ENCODE measurements around the gene CAPN13. TPM values are rescaled to one million over a fixed set of nuclear protein-coding genes. Genes with fewer than 3 reads are reported as not detected.
"Not testable (repeated sequence)": the region's sequence is repeated elsewhere in the genome, so short reads cannot be mapped to it uniquely, and the experiment has no call there.

CAPN13 gene
- total RNA-seq, 4 donors from 2014 or later = not detected

DNA sequence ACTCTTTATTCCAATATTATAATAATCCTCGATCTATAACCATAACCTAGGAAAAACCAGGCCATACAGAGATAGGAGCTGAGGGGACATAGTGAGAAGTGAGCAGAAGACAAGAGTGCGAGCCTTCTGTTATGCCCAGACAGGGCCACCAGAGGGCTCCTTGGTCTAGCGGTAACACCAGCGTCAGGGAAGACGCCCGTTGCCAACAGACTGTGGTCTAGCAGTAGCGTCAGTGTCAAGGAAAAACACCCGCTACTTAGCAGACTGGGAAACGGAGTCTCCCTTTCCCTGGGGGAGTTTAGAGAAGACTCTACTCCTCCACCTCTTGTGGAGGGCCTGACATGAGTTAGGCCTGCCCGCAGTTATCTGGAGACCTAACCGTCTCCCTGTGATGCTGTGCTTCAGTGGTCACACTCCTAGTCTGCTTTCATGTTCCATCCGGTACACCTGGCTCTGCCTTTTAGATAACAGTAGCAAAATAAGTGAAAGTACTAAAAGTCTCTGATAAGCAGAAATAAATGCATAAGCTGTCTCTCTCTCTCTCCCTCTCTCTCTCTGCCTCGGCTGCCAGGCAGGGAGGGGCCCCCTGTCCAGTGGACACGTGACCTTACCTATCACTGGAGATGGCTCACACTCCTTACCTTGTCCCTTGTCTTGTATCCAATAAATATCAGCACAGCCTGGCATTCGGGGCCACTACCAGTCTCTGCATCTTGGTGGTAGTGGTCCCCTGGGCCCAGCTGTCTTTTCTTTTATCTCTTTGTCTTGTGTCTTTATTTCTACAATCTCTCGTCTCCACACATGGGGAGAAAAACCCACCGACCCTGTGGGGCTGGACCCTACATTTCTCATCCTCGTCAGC lies 109.8 kb downstream of the CAPN13 start:
- not testable (repeated sequence) for H3K27ac ChIP-seq (replicated peaks in 1 of 4); H3K36me3 ChIP-seq; H3K27me3 ChIP-seq; H3K4me3 ChIP-seq
- H3K9me3 ChIP-seq = peaks cover 0 to 12% (median 6%) of the 10 kb centered on the region in 4 donors
- TF ChIP-seq, protein P1, sequence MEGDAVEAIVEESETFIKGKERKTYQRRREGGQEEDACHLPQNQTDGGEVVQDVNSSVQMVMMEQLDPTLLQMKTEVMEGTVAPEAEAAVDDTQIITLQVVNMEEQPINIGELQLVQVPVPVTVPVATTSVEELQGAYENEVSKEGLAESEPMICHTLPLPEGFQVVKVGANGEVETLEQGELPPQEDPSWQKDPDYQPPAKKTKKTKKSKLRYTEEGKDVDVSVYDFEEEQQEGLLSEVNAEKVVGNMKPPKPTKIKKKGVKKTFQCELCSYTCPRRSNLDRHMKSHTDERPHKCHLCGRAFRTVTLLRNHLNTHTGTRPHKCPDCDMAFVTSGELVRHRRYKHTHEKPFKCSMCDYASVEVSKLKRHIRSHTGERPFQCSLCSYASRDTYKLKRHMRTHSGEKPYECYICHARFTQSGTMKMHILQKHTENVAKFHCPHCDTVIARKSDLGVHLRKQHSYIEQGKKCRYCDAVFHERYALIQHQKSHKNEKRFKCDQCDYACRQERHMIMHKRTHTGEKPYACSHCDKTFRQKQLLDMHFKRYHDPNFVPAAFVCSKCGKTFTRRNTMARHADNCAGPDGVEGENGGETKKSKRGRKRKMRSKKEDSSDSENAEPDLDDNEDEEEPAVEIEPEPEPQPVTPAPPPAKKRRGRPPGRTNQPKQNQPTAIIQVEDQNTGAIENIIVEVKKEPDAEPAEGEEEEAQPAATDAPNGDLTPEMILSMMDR (IDR thresholded peaks at IDR 0.05) = peak in 1 of 3 experiments; percentile 13
- peak; percentile 39 for DNase-seq (ENCODE audit: extremely low spot score)
- intact Hi-C loops (cut with DNase I) = loop anchor here (5.0 kb wide), 1 partner anchor 350 kb away; no protein-coding TSS in a partner anchor
- peaks cover 17 to 31% (median 28%) of the 10 kb centered on the region in 4 donors for H3K4me1 ChIP-seq
- 91% methylated on average over 18 of the region's 18 CpGs for WGBS

DNA sequence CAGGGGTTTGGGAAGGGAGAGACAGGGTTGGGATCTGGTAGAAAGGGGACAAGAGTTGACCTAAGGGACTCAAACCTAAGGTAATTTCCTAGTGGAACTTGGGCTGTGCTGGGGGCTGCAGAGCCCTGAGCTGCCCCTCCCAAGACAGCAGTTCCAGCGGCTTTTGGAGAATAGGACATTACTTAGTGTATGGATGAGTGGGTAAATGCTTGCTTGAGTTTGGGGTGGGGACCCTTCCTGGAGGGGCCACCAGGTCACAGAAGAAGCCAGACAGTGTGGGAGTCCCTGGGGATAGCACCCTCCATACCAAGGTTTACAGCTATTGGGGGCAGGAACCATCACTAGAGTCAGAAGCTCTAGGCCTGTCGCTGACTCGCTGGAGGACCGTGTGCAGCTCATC lies 111.5 kb downstream of the CAPN13 start:
- 100% methylated on average over 4 of the region's 4 CpGs for WGBS
- intact Hi-C loops (cut with DNase I) = loop anchor here (5.0 kb wide), 1 partner anchor 348 kb away; no protein-coding TSS in a partner anchor
- TF ChIP-seq POLR2A (IDR thresholded peaks at IDR 0.05; ENCODE audit: low read depth) = no peak
- TF ChIP-seq EP300 (IDR thresholded peaks at IDR 0.05) = no peak
- TF ChIP-seq, protein P1 (IDR thresholded peaks at IDR 0.05) = no peak
- no peak for TF ChIP-seq POLR2AphosphoS5 (IDR thresholded peaks at IDR 0.05)

DNA sequence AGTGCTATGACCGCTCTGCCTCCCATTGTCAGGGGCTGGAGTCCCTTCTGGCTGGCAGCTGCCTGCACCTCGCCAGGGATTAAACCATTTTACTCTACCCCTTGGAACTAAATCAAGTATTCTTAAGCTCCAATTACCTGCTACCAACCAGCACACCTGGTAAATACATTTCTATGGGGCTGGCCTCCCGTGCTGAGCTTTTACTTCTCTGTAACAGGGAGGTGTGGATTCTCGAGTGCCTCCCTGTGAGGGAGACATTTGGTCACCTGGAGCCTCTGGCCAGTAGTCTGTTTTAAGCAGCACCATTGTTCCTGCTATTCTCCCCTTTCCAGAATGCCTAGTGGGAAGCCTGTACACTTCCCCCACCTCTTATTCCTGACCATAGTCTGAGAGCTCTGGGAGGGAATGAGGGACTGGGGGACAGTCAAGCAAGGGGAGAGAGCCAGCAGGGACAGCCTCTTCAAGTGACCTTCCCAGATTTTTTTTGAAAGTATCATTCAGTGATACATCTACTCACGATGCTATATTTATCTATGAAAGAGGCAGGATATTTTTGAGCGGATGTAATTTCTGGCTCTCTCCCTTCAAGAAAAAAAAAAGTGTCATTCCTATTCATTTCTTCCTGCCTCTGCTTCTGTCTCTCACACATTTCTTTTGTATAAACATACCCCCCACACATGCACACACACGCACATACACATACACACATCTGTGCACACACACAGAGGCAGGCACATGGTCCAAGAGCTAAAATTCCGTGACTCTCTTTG lies 112.8 kb downstream of the CAPN13 start:
- 55% methylated on average over 8 of the region's 8 CpGs for WGBS
- Histone ChIP-seq H3K27me3 (no peaks in the 10 kb centered on the region), H3K27ac (replicated peaks in 1 of 4) (peak overlapping the region; percentile 55 to 82 (median 64)), H3K4me1 (peaks cover 27 to 61% (median 58%) of the 10 kb centered on the region in 4 donors), H3K4me3 (no peak overlapping the region), H3K9me3 (no peaks in the 10 kb centered on the region), H3K36me3 (no peaks in the 10 kb centered on the region)
- intact Hi-C loops (cut with DNase I) = loop anchor here (5.0 kb wide), 4 partner anchors 332 to 462 kb away; partner anchors contain the start of gene LBH
- TF ChIP-seq POLR2AphosphoS5 (IDR thresholded peaks at IDR 0.05) = peak in 1 of 2 donors; percentile 51
- TF ChIP-seq EP300 (IDR thresholded peaks at IDR 0.05) = no peak
- TF ChIP-seq, protein P1 (IDR thresholded peaks at IDR 0.05) = peak in 1 of 3 experiments; percentile 6
- peak; percentile 86 for DNase-seq (ENCODE audit: extremely low spot score)

More for the DNA sequence above, 111.5 kb downstream of the CAPN13 start:
- no peaks in the 10 kb centered on the region for H3K36me3 ChIP-seq
- no peaks in the 10 kb centered on the region for H3K27me3 ChIP-seq
- H3K27ac ChIP-seq (replicated peaks in 1 of 4) = no peak overlapping the region
- DNase-seq (ENCODE audit: extremely low spot score) = no peak
- no peak overlapping the region for H3K4me3 ChIP-seq
- peaks cover 17 to 49% (median 45%) of the 10 kb centered on the region in 4 donors for H3K4me1 ChIP-seq
- no peaks in the 10 kb centered on the region for H3K9me3 ChIP-seq

DNA sequence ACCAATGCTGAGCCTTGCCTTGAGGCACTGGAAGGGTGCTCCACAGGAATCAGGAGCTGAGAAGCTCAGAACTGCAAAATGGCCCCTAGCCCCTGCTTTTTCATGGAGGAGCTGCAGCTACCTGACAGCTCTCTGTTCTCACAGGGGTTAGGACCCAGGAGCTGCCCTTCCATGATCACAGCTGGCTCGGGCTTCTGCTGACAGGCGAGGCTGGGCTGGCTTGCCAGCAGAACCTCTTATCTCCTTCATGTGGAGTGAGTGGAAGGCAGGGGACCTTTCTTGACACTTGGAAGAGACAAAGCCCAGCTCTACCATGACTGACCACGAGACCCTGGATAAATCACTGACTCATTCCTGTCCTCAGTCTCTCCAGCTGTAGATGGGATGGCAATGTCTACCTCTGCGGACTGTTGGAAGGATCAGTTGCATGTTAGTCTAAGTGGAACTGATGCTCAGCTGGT lies 113.4 kb downstream of the CAPN13 start:
- TF ChIP-seq POLR2A (IDR thresholded peaks at IDR 0.05; ENCODE audit: low read depth) = no peak
- no peak for TF ChIP-seq EP300 (IDR thresholded peaks at IDR 0.05)
- TF ChIP-seq, protein P1 (IDR thresholded peaks at IDR 0.05) = no peak
- no peak for TF ChIP-seq POLR2AphosphoS5 (IDR thresholded peaks at IDR 0.05)

More for the DNA sequence above, 113.4 kb downstream of the CAPN13 start:
- Histone ChIP-seq H3K27me3 (no peaks in the 10 kb centered on the region), H3K9me3 (no peaks in the 10 kb centered on the region), H3K4me1 (peaks cover 33 to 68% (median 64%) of the 10 kb centered on the region in 4 donors), H3K4me3 (no peak overlapping the region), H3K27ac (replicated peaks in 1 of 4) (peak overlapping the region in 3 of 4 donors; percentile 55 to 82 (median 74)), H3K36me3 (no peaks in the 10 kb centered on the region)
- 92% methylated on average over 4 of the region's 4 CpGs for WGBS
- intact Hi-C loops (cut with DNase I) = loop anchor here (5.0 kb wide), 3 partner anchors 332 to 462 kb away; partner anchors contain the start of gene LBH
- peak; percentile 89 for DNase-seq (ENCODE audit: extremely low spot score)

Data from esophagus muscularis mucosa (tissue), 4 donors.